ENCODE measurements around the gene CDV3.

Gene CDV3

GRCh38 chr3:133568294-133569014 lies 5.0 kb upstream of the CDV3 start:
- no peak for DNase-seq

DNA sequence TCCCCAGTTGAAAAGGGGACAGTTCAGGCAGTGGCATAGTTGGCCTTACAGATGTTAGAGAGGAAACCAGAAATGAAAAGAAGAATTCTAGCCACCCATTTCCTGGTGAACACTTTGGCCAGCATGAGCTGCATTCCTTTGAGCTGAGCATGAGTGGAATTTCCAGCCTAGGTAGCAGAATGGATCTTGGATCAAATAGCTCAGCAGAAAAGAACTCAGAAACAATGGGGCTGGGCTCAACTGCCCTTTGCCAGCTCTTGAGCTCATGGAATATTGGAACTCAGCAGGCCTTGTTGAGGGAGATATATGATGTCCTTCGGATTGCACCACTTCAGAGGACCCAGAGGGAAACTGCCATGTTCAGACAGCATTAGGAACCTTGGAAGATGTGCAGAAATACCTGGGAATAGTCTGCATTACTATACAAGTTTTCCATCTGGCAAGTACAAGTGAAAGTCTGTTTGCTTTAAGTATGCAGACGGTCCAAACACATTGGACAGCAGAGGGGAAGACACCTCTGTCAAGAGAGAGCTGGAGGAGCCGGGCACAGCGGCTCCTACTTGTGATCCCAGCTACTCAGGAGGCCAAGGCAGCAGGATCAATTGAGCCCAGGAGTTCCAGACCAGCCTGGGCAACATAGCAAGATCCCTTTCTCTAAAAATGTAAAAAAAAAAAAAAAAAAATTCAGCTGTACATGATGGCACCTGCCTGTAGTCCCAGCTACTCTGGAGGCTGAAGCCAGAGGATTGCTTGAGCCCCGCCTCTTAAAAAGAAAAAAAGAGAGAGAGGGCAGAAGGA lies 3.1 kb upstream of the CDV3 start:
- DNase-seq = no peak

GRCh38 chr3:133570937-133571320 lies 2.6 kb upstream of the CDV3 start:
- no peak for DNase-seq

- DNase-seq = no peak
Observed at GRCh38 chr3:133572158-133573053, 1.1 kb upstream of the CDV3 start.

- peak; percentile 100 for DNase-seq
Observed at GRCh38 chr3:133573054-133573628, 345 bp upstream of the CDV3 start.

- DNase-seq = peak; percentile 75
Observed at GRCh38 chr3:133574260-133574881, 885 bp downstream of the CDV3 start.

GRCh38 chr3:133575086-133575485 lies 1.6 kb downstream of the CDV3 start:
- DNase-seq = no peak

DNA sequence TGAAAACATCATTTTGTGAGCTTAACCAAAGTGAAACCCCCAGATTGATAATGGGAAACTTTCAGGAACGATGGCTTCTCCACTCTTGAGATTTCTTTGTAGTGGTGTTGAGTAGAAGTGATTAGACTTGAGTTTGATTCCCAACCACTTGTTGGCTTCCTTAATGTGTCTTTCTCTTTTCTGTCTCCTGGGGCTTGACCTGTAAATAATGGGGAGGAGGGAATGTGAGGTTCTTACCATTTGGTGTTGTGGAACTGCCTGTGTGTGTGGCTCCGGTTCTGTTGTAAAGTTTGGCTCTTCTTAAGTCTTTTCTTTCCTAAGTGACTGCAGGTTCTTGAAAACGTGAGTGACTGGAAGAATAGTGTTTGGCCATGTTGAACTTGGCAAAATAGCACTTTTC lies 2.7 kb downstream of the CDV3 start:
- no peak for DNase-seq

- DNase-seq = no peak
Observed at GRCh38 chr3:133578548-133579191, 5.2 kb downstream of the CDV3 start.

DNA sequence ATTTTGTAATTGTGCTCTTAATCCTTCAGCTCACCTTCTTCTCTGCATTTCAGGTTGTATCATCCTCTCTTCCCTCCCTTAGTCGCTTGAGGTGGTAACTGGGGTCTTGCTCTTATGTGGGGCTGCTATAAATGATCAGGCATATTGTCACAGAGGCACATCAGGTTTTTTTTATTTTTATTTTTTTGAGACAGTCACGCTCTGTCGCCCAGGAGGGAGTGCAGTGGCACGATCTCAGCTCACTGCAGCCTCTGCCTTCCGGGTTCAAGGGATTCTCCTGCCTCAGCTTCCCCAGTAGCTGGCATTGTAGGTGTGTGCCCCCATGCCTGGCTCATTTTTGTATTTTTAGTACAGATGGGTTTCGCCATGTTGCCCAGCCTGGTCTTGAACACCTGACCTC lies 9.9 kb downstream of the CDV3 start:
- no peak for DNase-seq

GRCh38 chr3:133588035-133588434 lies 14.5 kb downstream of the CDV3 start:
- DNase-seq = no peak

- no peak for DNase-seq
Observed at GRCh38 chr3:133588784-133589465, 15.4 kb downstream of the CDV3 start.

GRCh38 chr3:133589503-133589902 lies 16.0 kb downstream of the CDV3 start:
- no peak for DNase-seq

GRCh38 chr3:133591271-133591742 lies 17.8 kb downstream of the CDV3 start:
- no peak for DNase-seq

DNA sequence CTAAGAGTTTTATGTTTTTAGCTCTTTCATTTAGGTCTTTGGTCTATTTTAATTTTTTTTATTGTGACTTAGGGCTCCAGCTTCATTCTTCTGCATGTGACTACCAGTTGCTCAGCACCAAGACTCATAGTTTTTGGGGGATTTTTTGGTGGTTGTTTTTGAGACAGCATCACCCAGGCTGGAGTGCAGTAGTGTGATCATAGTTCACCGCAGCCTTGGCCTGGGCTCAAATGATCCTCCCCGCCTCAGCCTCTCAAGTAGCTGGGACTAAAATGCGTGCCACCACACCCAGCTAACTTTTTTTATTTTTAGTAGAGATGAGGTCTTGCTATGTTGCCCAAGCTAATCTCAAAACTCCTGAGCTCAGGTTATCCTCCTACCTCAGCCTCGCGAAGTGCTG lies 19.4 kb downstream of the CDV3 start:
- no peak for DNase-seq

DNA sequence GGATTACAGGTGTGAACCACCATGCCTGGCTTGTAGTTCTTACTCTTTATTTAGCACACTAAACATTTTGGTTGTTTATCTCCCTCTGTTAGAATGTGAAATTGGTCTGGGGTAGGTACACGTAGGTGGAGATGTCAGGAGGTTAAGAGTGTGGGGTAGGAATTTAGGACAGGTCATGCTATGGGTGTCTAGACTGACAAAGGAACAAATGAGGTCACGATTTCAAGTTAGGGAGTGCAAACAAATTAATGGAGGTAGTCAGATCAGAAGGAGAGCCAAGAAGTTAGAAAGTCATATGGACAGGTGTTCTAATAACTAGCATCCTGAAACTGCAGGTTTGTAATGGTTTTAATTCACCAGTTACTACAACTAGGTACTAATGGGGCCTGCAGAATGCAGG lies 19.8 kb downstream of the CDV3 start:
- no peak for DNase-seq

DNA sequence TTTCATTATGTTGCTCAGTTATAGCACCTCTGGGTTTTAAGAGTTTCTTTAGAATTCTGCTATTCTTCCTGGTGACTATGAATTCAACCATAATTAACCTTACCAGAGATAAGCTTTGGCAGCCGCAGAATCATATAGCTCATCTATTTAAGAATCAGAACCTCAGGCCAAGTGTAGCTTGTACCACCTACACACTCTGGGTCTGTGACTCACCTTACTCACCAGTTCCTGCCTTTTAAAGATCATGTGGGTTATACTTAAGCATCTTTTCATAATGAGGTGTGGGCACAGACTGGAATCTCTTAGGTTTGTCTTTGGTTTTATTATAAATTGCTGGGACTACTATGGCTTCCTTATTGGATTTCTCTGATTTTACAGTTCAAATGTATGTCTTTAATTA lies 21.9 kb downstream of the CDV3 start:
- DNase-seq = no peak

DNA sequence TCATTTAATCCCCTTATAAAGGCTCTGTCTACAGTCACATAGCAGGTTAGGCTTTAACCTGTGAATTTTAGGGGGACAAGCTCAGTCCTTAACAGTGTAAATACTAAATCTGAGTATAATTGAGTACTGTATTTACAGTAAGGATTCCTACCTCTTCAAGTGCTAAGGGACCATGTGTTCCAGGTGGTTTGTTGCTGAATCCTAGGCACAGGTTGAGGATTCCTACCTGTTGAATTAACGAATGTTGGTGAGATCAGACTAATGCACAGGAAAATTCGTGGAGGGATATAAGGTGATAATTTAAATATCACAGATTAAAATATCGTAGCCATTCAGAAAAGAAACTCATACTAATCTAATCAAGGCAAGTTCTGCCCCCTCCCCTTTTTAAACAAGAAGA lies 24.9 kb downstream of the CDV3 start:
- DNase-seq = no peak

DNA sequence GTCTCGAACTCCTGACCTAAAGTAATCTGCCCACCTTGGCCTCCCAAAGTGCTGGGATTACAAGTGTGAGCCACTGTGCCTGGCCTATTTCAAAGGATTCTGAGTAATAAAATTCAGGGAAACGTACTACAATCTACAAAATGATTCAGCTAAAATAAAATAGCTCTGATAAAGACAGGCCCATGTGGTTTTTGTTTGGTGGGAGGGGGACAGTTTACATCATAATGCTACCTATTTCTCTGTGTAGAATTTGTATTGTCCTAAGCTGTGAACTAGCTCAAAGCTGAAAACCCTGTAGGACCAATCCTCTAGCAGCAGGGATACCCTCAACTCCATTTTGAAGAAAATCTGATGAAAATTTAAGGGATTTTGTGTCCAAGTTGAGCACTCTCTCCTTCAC lies 25.8 kb downstream of the CDV3 start:
- DNase-seq = no peak

- no peak for DNase-seq
Observed at GRCh38 chr3:133600572-133601081, 27.1 kb downstream of the CDV3 start.

GRCh38 chr3:133606342-133606741 lies 32.9 kb downstream of the CDV3 start:
- no peak for DNase-seq
